Measurements from ENCODE around the gene FNDC3B.

The FNDC3B gene

GRCh38 chr3:172244011-172244410 is 204.6 kb downstream of the FNDC3B start:
- TF ChIP-seq, protein P1, sequence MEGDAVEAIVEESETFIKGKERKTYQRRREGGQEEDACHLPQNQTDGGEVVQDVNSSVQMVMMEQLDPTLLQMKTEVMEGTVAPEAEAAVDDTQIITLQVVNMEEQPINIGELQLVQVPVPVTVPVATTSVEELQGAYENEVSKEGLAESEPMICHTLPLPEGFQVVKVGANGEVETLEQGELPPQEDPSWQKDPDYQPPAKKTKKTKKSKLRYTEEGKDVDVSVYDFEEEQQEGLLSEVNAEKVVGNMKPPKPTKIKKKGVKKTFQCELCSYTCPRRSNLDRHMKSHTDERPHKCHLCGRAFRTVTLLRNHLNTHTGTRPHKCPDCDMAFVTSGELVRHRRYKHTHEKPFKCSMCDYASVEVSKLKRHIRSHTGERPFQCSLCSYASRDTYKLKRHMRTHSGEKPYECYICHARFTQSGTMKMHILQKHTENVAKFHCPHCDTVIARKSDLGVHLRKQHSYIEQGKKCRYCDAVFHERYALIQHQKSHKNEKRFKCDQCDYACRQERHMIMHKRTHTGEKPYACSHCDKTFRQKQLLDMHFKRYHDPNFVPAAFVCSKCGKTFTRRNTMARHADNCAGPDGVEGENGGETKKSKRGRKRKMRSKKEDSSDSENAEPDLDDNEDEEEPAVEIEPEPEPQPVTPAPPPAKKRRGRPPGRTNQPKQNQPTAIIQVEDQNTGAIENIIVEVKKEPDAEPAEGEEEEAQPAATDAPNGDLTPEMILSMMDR (IDR thresholded peaks at IDR 0.05), result no peak

DNA sequence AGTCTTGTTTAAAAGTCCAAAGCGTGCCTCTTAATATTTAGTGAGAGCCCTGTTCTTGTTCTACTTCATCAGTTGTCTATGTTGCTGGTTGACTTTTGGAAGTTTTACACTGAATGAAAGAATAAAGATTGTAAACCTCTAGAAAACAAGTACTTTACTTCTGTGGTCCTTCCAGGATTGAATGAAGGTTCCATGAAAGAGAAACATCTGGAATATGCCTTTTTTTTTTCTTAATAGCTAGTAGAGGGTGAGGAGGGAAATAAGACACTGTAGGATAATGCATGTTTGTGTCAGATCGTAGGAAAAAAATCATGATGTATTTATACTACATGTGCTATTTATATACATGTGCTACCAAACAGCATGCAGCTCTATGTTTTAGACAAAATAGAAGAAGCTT is 205.9 kb downstream of the FNDC3B start:
- TF ChIP-seq, protein P1 (IDR thresholded peaks at IDR 0.05), result no peak

DNA sequence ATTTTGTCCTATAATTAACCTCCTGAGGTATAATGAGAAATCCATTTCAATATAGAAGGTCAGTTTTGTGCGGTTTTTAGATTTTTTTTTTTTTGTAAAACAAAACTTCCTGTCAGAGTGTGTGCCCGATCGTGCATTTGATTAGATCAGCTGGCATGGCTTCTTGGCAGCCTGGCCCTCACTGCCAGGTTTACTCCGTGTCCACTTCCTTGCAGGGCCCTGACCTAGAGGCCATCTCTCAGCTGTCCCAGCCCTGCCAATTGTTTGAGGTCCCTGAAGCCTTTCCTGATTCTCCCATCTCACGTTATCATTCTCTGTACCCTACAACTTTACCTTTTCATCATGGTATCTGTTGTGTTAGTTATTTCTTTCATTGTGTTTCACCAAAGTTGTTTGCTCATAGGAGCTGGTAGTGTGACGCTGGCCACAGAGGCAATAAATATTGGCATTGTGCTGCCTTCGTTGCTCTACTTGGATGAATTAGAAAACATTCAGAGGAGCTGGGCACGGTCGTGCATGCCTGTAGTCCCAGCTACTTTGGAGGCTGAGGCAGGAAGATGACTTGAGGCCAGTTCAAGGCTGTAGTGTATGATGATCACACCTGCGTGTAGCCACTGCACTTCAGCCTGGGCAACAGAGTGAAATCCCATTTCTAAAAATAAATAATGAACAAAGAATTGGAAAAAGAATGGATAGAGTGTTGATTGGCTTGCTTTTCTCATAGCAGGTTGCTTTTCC is 206.9 kb downstream of the FNDC3B start:
- TF ChIP-seq, protein P1 (IDR thresholded peaks at IDR 0.05), result no peak

GRCh38 chr3:172247525-172248274 is 208.3 kb downstream of the FNDC3B start:
- TF ChIP-seq, protein P1 (IDR thresholded peaks at IDR 0.05), result no peak

- TF ChIP-seq, protein P1 (IDR thresholded peaks at IDR 0.05), result no peak
These were observed 209.7 kb downstream of the FNDC3B start for GRCh38 chr3:172249039-172249438.

DNA sequence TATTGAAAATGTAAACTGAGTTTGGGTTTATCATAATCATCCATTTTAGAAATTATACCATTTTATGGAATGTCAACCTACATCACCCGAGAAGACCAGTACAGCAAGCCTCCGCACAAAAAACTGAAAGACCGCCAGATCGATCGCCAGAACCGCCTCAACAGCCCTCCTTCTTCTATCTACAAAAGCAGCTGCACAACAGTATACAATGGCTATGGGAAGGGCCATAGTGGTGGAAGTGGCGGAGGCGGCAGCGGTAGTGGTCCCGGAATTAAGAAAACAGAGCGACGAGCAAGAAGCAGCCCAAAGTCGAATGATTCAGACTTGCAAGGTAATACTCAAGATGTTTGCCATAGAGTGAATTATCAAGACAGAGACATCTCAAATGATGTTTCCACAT is 211.8 kb downstream of the FNDC3B start:
- TF ChIP-seq, protein P1 (IDR thresholded peaks at IDR 0.05), result no peak

DNA sequence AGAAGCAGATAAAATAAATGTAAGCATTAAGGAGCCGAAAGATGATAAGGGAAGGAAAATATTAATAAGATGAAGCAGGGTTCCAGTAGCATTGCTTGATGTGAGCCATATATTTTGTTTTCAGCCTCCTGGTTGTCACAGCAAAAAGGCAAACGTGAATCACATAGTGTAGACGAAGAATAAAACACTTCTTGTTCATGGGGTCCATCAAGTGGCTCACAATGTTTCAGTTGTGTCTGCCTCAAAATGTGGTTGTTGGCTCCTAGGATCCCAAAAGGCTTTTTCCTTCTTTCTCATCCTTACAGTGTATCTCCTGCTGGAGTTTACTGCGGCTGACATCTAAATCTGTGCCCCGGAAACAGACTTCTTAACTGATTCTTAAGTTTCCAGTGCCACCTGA is 213.8 kb downstream of the FNDC3B start:
- TF ChIP-seq, protein P1 (IDR thresholded peaks at IDR 0.05), result no peak

Data from LNCAP (cell line).